Measurements from ENCODE around the gene CELF6.

Gene CELF6

GRCh38 chr15:72272213-72272996, 47.6 kb downstream of the CELF6 start, which contains the start of gene PARP6:
Gene PARP6 (minus strand): TSS chr15:72272554. CDS start chr15:72267477, 5,077 bp downstream.
- no peaks in the 10 kb centered on the region for H3K27me3 Mint-ChIP-seq
- H3K4me3 Mint-ChIP-seq: peak within 1 kb of the TSS; percentile 90
- no peaks in the 10 kb centered on the region for H3K9me3 Mint-ChIP-seq
- peaks cover 6% of the 10 kb centered on the region for H3K36me3 Mint-ChIP-seq
- peak; percentile 92 for ATAC-seq (ENCODE audit: low read depth)
- H3K4me1 Mint-ChIP-seq: peaks cover 27% of the 10 kb centered on the region
- peak; percentile 86 to 95 for DNase-seq (ENCODE audit: low spot score in 2 of 2)
- H3K27ac Mint-ChIP-seq: peak within 1 kb of the TSS; percentile 94

GRCh38 chr15:72271895-72272212, 48.1 kb downstream of the CELF6 start:
- Mint-ChIP-seq H3K27me3 (no peaks in the 10 kb centered on the region), H3K36me3 (peaks cover 10% of the 10 kb centered on the region), H3K4me1 (peaks cover 27% of the 10 kb centered on the region), H3K9me3 (no peaks in the 10 kb centered on the region), H3K27ac (peak overlapping the region; percentile 18), H3K4me3 (peak overlapping the region; percentile 90)
- DNase-seq (ENCODE audit: low spot score in 2 of 2) (no peak), ATAC-seq (ENCODE audit: low read depth) (peak; percentile 3)

GRCh38 chr15:72271221-72271620, 48.7 kb downstream of the CELF6 start:
- peaks cover 13% of the 10 kb centered on the region for H3K36me3 Mint-ChIP-seq
- DNase-seq (ENCODE audit: low spot score in 2 of 2): no peak
- peak overlapping the region; percentile 90 for H3K4me3 Mint-ChIP-seq
- H3K27me3 Mint-ChIP-seq: no peaks in the 10 kb centered on the region
- no peaks in the 10 kb centered on the region for H3K9me3 Mint-ChIP-seq
- peak overlapping the region; percentile 18 for H3K27ac Mint-ChIP-seq
- peaks cover 27% of the 10 kb centered on the region for H3K4me1 Mint-ChIP-seq
- no peak for ATAC-seq (ENCODE audit: low read depth)

- H3K27ac Mint-ChIP-seq: no peak overlapping the region
- H3K4me1 Mint-ChIP-seq: peaks cover 27% of the 10 kb centered on the region
- H3K9me3 Mint-ChIP-seq: no peaks in the 10 kb centered on the region
- peaks cover 20% of the 10 kb centered on the region for H3K36me3 Mint-ChIP-seq
- DNase-seq (ENCODE audit: low spot score in 2 of 2) (no peak), ATAC-seq (ENCODE audit: low read depth) (no peak)
- H3K4me3 Mint-ChIP-seq: no peak overlapping the region
- H3K27me3 Mint-ChIP-seq: no peaks in the 10 kb centered on the region
Measured at GRCh38 chr15:72269739-72270138, 50.2 kb downstream of the CELF6 start.

- ATAC-seq (ENCODE audit: low read depth) (no peak), DNase-seq (ENCODE audit: low spot score in 2 of 2) (no peak)
- Mint-ChIP-seq H3K4me3 (no peak overlapping the region), H3K9me3 (no peaks in the 10 kb centered on the region), H3K27ac (no peak overlapping the region), H3K36me3 (peaks cover 50% of the 10 kb centered on the region), H3K27me3 (no peaks in the 10 kb centered on the region), H3K4me1 (peaks cover 13% of the 10 kb centered on the region)
Measured at GRCh38 chr15:72265031-72265430, 54.9 kb downstream of the CELF6 start.

GRCh38 chr15:72252663-72253299, 67.2 kb downstream of the CELF6 start:
- ATAC-seq (ENCODE audit: low read depth): no peak
- Mint-ChIP-seq H3K36me3 (peaks cover 31% of the 10 kb centered on the region), H3K4me1 (no peaks in the 10 kb centered on the region)

GRCh38 chr15:72249142-72249810, 70.7 kb downstream of the CELF6 start:
- no peaks in the 10 kb centered on the region for H3K27me3 Mint-ChIP-seq

More at GRCh38 chr15:72252663-72253299, 67.2 kb downstream of the CELF6 start:
- H3K27me3 Mint-ChIP-seq: no peaks in the 10 kb centered on the region
- no peak for DNase-seq (ENCODE audit: low spot score in 2 of 2)
- H3K4me3 Mint-ChIP-seq: no peak overlapping the region
- H3K9me3 Mint-ChIP-seq: no peaks in the 10 kb centered on the region
- no peak overlapping the region for H3K27ac Mint-ChIP-seq

GRCh38 chr15:72248514-72248913, 71.4 kb downstream of the CELF6 start:
- DNase-seq (ENCODE audit: low spot score in 2 of 2) (no peak), ATAC-seq (ENCODE audit: low read depth) (no peak)
- no peaks in the 10 kb centered on the region for H3K9me3 Mint-ChIP-seq
- peaks cover 24% of the 10 kb centered on the region for H3K36me3 Mint-ChIP-seq
- no peak overlapping the region for H3K4me3 Mint-ChIP-seq
- H3K4me1 Mint-ChIP-seq: no peaks in the 10 kb centered on the region
- no peaks in the 10 kb centered on the region for H3K27me3 Mint-ChIP-seq
- H3K27ac Mint-ChIP-seq: no peak overlapping the region

More at GRCh38 chr15:72249142-72249810, 70.7 kb downstream of the CELF6 start:
- H3K36me3 Mint-ChIP-seq: peaks cover 25% of the 10 kb centered on the region
- H3K27ac Mint-ChIP-seq: no peak overlapping the region
- DNase-seq (ENCODE audit: low spot score in 2 of 2): no peak
- no peaks in the 10 kb centered on the region for H3K9me3 Mint-ChIP-seq
- ATAC-seq (ENCODE audit: low read depth): no peak
- no peaks in the 10 kb centered on the region for H3K4me1 Mint-ChIP-seq
- no peak overlapping the region for H3K4me3 Mint-ChIP-seq

GRCh38 chr15:72242775-72243370, 77.1 kb downstream of the CELF6 start:
- DNase-seq (ENCODE audit: low spot score in 2 of 2) (no peak), ATAC-seq (ENCODE audit: low read depth) (no peak)
- no peaks in the 10 kb centered on the region for H3K9me3 Mint-ChIP-seq
- no peaks in the 10 kb centered on the region for H3K27me3 Mint-ChIP-seq
- H3K27ac Mint-ChIP-seq: peak overlapping the region; percentile 31
- no peaks in the 10 kb centered on the region for H3K4me1 Mint-ChIP-seq
- no peak overlapping the region for H3K4me3 Mint-ChIP-seq
- peaks cover 31% of the 10 kb centered on the region for H3K36me3 Mint-ChIP-seq

- no peak for ATAC-seq (ENCODE audit: low read depth)
Measured at GRCh38 chr15:72239652-72240051, 80.3 kb downstream of the CELF6 start.

GRCh38 chr15:72238586-72238985, 81.4 kb downstream of the CELF6 start:
- DNase-seq (ENCODE audit: low spot score in 2 of 2) (no peak), ATAC-seq (ENCODE audit: low read depth) (no peak)
- Mint-ChIP-seq H3K4me1 (no peaks in the 10 kb centered on the region), H3K27ac (no peak overlapping the region), H3K4me3 (no peak overlapping the region), H3K36me3 (peaks cover 22% of the 10 kb centered on the region), H3K9me3 (no peaks in the 10 kb centered on the region), H3K27me3 (no peaks in the 10 kb centered on the region)

More at GRCh38 chr15:72239652-72240051, 80.3 kb downstream of the CELF6 start:
- H3K27ac Mint-ChIP-seq: no peak overlapping the region
- H3K36me3 Mint-ChIP-seq: peaks cover 27% of the 10 kb centered on the region
- DNase-seq (ENCODE audit: low spot score in 2 of 2): no peak
- H3K4me1 Mint-ChIP-seq: no peaks in the 10 kb centered on the region
- no peak overlapping the region for H3K4me3 Mint-ChIP-seq
- no peaks in the 10 kb centered on the region for H3K9me3 Mint-ChIP-seq
- no peaks in the 10 kb centered on the region for H3K27me3 Mint-ChIP-seq

GRCh38 chr15:72237853-72238224, 82.1 kb downstream of the CELF6 start:
- H3K27ac Mint-ChIP-seq: no peak overlapping the region
- ATAC-seq (ENCODE audit: low read depth) (no peak), DNase-seq (ENCODE audit: low spot score in 2 of 2) (no peak)
- no peaks in the 10 kb centered on the region for H3K4me1 Mint-ChIP-seq
- H3K9me3 Mint-ChIP-seq: no peaks in the 10 kb centered on the region
- no peaks in the 10 kb centered on the region for H3K27me3 Mint-ChIP-seq
- peaks cover 20% of the 10 kb centered on the region for H3K36me3 Mint-ChIP-seq
- H3K4me3 Mint-ChIP-seq: no peak overlapping the region

GRCh38 chr15:72237029-72237852, 82.7 kb downstream of the CELF6 start:
- H3K27ac Mint-ChIP-seq: no peak overlapping the region
- H3K36me3 Mint-ChIP-seq: peaks cover 14% of the 10 kb centered on the region
- DNase-seq (ENCODE audit: low spot score in 2 of 2) (no peak), ATAC-seq (ENCODE audit: low read depth) (no peak)
- peaks cover 1% of the 10 kb centered on the region for H3K4me1 Mint-ChIP-seq
- H3K4me3 Mint-ChIP-seq: no peak overlapping the region
- H3K27me3 Mint-ChIP-seq: no peaks in the 10 kb centered on the region
- H3K9me3 Mint-ChIP-seq: no peaks in the 10 kb centered on the region

Data from memory B cell (primary cell).